GM12878 (cell line): ENCODE results near the gene NPC2. TPM values are rescaled to one million over a fixed set of nuclear protein-coding genes. Genes with fewer than 3 reads are reported as not detected.

Experiments used
- ATAC-seq: fragments of 200-7000 bp; cut with Tn5 transposase; 3 replicates; pipeline ENCODE4 v1.9.1; 2020; ENCODE audit warnings: mild to moderate bottlenecking, moderate library complexity
- BruUV-seq: library from RNA; stranded (reverse); fragments of 400-500 nt; replicated peaks from 2 replicates; lab custom pipeline; 2021; lab: Mats Ljungman, UMichigan
- CTCF ChIA-PET: fragments of 300-600 bp; sonication (Branson Sonifier 250); formaldehyde crosslinking; extraction: SDS; loops from one replicate; lab custom pipeline; 2021; ENCODE audit warnings: inconsistent platforms; lab: Yijun Ruan, JAX
- POLR2A ChIA-PET: fragments of 350-600 bp; formaldehyde crosslinking; extraction: SDS; loops from one replicate; lab custom pipeline; 2021; ENCODE audit warnings: inconsistent platforms; lab: Charles Lee
- RAD21 ChIA-PET: fragments of 300-600 bp; sonication (Branson Sonifier 250); formaldehyde crosslinking; loops from one replicate; lab custom pipeline; 2023; ENCODE audit warnings: antibody characterized with exemption; ENCODE audit not compliant: unreplicated experiment; lab: Charles Lee
- SMC1A ChIA-PET: fragments of 300-600 bp; sonication (Branson Sonifier 250); formaldehyde crosslinking; loops from one replicate; lab custom pipeline; 2023; ENCODE audit not compliant: unreplicated experiment, uncharacterized antibody; lab: Charles Lee
- DNase-seq: peaks from one replicate; pipeline ENCODE4 v3.0.0-alpha.2; 2011; ENCODE audit warnings: low read depth, low spot score
- FAIRE-seq: peaks from 3 replicates; lab custom pipeline; 2011; peaks lifted over from hg19 to GRCh38; lab: Jason Lieb, UNC
- H2AFZ ChIP-seq: 2 replicates; pipeline ENCODE4 v1.6.0; 2011; ENCODE audit warnings: low read depth, low read length, control low read depth; ENCODE audit not compliant: control insufficient read depth
- H3K27ac ChIP-seq: 2 replicates; pipeline ENCODE4 v1.5.1; 2011; ENCODE audit warnings: control low read depth; ENCODE audit not compliant: control insufficient read depth, insufficient read depth
- H3K27me3 ChIP-seq, 2 experiments: replicated peaks in 1 of 2; 2 replicates each; pipeline versions ENCODE4 v1.6.0 to v1.6.1; 2011; ENCODE audit warnings: low read length in 1 of 2; ENCODE audit not compliant: control insufficient read depth in 2 of 2, insufficient read depth in 2 of 2
- H3K36me3 ChIP-seq, 2 experiments: 2 replicates each; pipeline ENCODE4 v1.5.1; 2011; ENCODE audit warnings: low read length in 1 of 2; ENCODE audit not compliant: control insufficient read depth in 2 of 2, insufficient read depth in 2 of 2
- H3K4me1 ChIP-seq: 2 replicates; pipeline ENCODE4 v1.6.1; 2011; ENCODE audit warnings: mild to moderate bottlenecking, low read length, moderate library complexity, mixed read lengths; ENCODE audit not compliant: control insufficient read depth, insufficient read depth
- H3K4me2 ChIP-seq: 2 replicates; pipeline ENCODE4 v1.6.0; 2011; ENCODE audit warnings: control low read depth; ENCODE audit not compliant: control insufficient read depth, insufficient read depth
- H3K4me3 ChIP-seq: fragments of 200-600 bp; sonication (generic); 2 replicates; pipeline ENCODE4 v1.5.1; 2016
- H3K79me2 ChIP-seq: 2 replicates; pipeline ENCODE4 v1.6.0; 2011; ENCODE audit warnings: low read length; ENCODE audit not compliant: control insufficient read depth, insufficient read depth
- H3K9ac ChIP-seq: 2 replicates; pipeline ENCODE4 v1.8.0; 2011; ENCODE audit warnings: low read length, control low read depth, mixed read lengths; ENCODE audit not compliant: control insufficient read depth, insufficient read depth
- H3K9me3 ChIP-seq: replicated peaks from 3 replicates; pipeline ENCODE4 v1.5.1; 2011; ENCODE audit warnings: mild to moderate bottlenecking, low read length; ENCODE audit not compliant: control insufficient read depth, insufficient read depth
- H4K20me1 ChIP-seq: 2 replicates; pipeline ENCODE4 v1.6.0; 2011; ENCODE audit not compliant: control insufficient read depth, insufficient read depth
- CEBPB ChIP-seq, 2 experiments: fragments of 150-350 bp in 1 of 2; IDR thresholded peaks; 2 replicates each; pipeline ENCODE4 v1.6.1; 2012 to 2014; ENCODE audit warnings: low read depth in 2 of 2, low read length in 2 of 2, borderline replicate concordance in 1 of 2, inconsistent platforms in 1 of 2
- EGR1 ChIP-seq, 2 experiments: IDR thresholded peaks; 1 replicate in 1 of 2; 2 replicates in 1 of 2; pipeline ENCODE4 v1.6.1; 2011 to 2012; ENCODE audit warnings: low read depth in 2 of 2, low read length in 2 of 2, borderline replicate concordance in 1 of 2, mild to moderate bottlenecking in 1 of 2, moderate library complexity in 1 of 2
- KDM1A ChIP-seq: fragments of 200-600 bp; sonication (generic); IDR thresholded peaks from 2 replicates; pipeline ENCODE4 v1.6.1; 2016; ENCODE audit warnings: borderline replicate concordance
- LARP7 ChIP-seq: fragments of 450-650 bp; IDR thresholded peaks from 2 replicates; pipeline ENCODE4 v1.6.1; 2017; ENCODE audit warnings: mild to moderate bottlenecking
- NFYB ChIP-seq: IDR thresholded peaks from 2 replicates; pipeline ENCODE4 v1.6.1; 2011; ENCODE audit warnings: low read depth, mild to moderate bottlenecking, low read length, improper control_type of control experiment, moderate library complexity; ENCODE audit not compliant: insufficient read depth
- NR2F1 ChIP-seq: fragments of 450-650 bp; conservative IDR thresholded peaks from 2 replicates; pipeline ENCODE4 v1.6.1; 2017; ENCODE audit warnings: mild to moderate bottlenecking
- RAD51 ChIP-seq: fragments of 450-650 bp; IDR thresholded peaks from 2 replicates; pipeline ENCODE4 v1.6.1; 2016; ENCODE audit warnings: moderate library complexity, mild to moderate bottlenecking, inconsistent platforms
- WGBS: methylation state at CpG from one replicate; pipeline ENCODE4 v1.1.6; 2016; ENCODE audit warnings: low lambda C conversion rate; ENCODE audit not compliant: insufficient replicate concordance, insufficient coverage; ENCODE audit errors: missing lambda C conversion rate; 5-methylcytosine and 5-hydroxymethylcytosine counted together
- in situ Hi-C: fragments of 300-500 bp; cut with MboI; formaldehyde crosslinking; loops from 9 replicates; pipeline ENCODE4 v1.14.3; 2018; ENCODE audit warnings: mixed read lengths
- intact Hi-C: fragments of 100-400 bp; cut with micrococcal nuclease; formaldehyde crosslinking; loops from one replicate; pipeline ENCODE4 v1.14.2; 2022; ENCODE audit not compliant: unreplicated experiment
- polyA plus RNA-seq, 11 experiments: library from polyadenylated mRNA; depleted of rRNA in 4 of 11; unstranded in 6 of 11; stranded (reverse) in 5 of 11; fragments of >200 nt; fragmentation: Nextera tagmentation in 4 of 11; fragmentation: Illumina TruSeq in 1 of 11; extraction: Ambion mirVana in 4 of 11; extraction: Trizol in 1 of 11; gene quantifications; 1 replicate in 1 of 11; 2 replicates in 10 of 11; pipeline versions ENCODE4 v1.2.1 to v1.2.3, GENCODE V29; 2011 to 2016; ENCODE audit warnings: inconsistent platforms in 2 of 11, missing spikeins in 2 of 11, low read depth in 1 of 11
- total RNA-seq, 4 experiments: library from RNA; depleted of rRNA in 3 of 4; stranded (reverse); fragments of >200 nt in 3 of 4; fragmentation: Illumina TruSeq in 1 of 4; extraction: Trizol in 1 of 4; gene quantifications; 2 replicates each; pipeline versions ENCODE4 v1.2.1 to v1.2.3, GENCODE V29; 2013 to 2021
- TF ChIP-seq, protein P1 (sequence below): IDR thresholded peaks from 2 replicates; pipeline ENCODE4 v1.6.1; 2011; ENCODE audit warnings: low read depth, mild to moderate bottlenecking, low read length, moderate library complexity, borderline replicate concordance; ENCODE audit errors: extremely low read depth
- TF ChIP-seq, protein P2 (sequence below): fragments of 450-650 bp; IDR thresholded peaks from 2 replicates; pipeline ENCODE4 v1.6.1; 2016; ENCODE audit warnings: mild to moderate bottlenecking
- TF ChIP-seq, protein P3 (sequence below): fragments of 450-650 bp; IDR thresholded peaks from 2 replicates; pipeline ENCODE4 v1.6.1; 2016; ENCODE audit warnings: mild to moderate bottlenecking
- TF ChIP-seq, protein P4 (sequence below): fragments of 450-650 bp; IDR thresholded peaks from 2 replicates; pipeline ENCODE4 v1.6.1; 2014; ENCODE audit warnings: mild to moderate bottlenecking
- TF ChIP-seq, protein P5 (sequence below): fragments of 450-650 bp; IDR thresholded peaks from 2 replicates; pipeline ENCODE4 v1.6.1; 2017; ENCODE audit warnings: low read depth, mild to moderate bottlenecking, moderate library complexity
- TF ChIP-seq, protein P6 (sequence below): fragments of 450-650 bp; IDR thresholded peaks from 2 replicates; pipeline ENCODE4 v1.6.1; 2017; ENCODE audit warnings: borderline replicate concordance

NPC2 gene
- total and polyA plus RNA-seq, 10 of the 15 experiments (the other 5 are each of a cell fraction or from before 2014, with no cell fraction given), result 29.5 to 109 (median 59.1) TPM

DNA sequence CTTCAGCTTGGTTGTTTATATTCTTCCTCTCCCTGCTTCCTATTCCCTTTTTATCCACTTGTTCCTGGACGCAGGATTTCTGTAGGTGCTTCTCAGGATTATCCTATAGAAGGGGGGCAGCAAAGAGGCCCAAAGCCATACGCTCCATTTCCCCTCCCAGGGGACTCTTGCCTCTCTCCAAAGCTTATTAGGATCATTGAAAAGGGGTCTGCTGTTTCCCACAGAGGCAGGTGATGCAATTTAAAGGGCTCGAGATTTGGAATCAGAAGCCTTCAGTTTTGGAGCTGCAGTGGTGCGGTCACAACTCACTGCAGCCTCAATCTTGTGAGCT, 35.6 kb downstream of the NPC2 start:
- Histone ChIP-seq H3K4me3 (no peak overlapping the region), H3K79me2 (no peaks in the 10 kb centered on the region), H3K4me2 (no peak overlapping the region), H3K27me3 (no peaks in the 10 kb centered on the region; a peak in 1 of 4 replicates), H3K9me3 (no peaks in the 10 kb centered on the region), H3K9ac (no peak overlapping the region), H3K4me1 (no peaks in the 10 kb centered on the region), H3K27ac (no peak overlapping the region), H4K20me1 (no peaks in the 10 kb centered on the region), H2AFZ (no peak overlapping the region), H3K36me3 (no peaks in the 10 kb centered on the region)
- RAD21 ChIA-PET, result no interaction called here
- in situ Hi-C loops (no loop called here), intact Hi-C loops (no loop called here)
- FAIRE-seq (no peak), DNase-seq (no peak), ATAC-seq (no peak)
- SMC1A ChIA-PET, result interaction anchor here (0.6 to 1.6 kb wide), 4 partner anchors 15 to 275 kb away, joined by 3 to 4 read pairs (median 3); no protein-coding TSS in a partner anchor
- 52% methylated on average over 4 of the region's 4 CpGs for WGBS
- POLR2A ChIA-PET, result no interaction called here
- CTCF ChIA-PET, result interaction anchor here (1.2 to 1.5 kb wide), 2 partner anchors 14 to 33 kb away, joined by 4 to 5 read pairs; no protein-coding TSS in a partner anchor
- BruUV-seq, result no TSS peak
- TF ChIP-seq CEBPB (IDR thresholded peaks at IDR 0.05; ENCODE audit: borderline replicate concordance in 1 of 2, low read depth in 2 of 2, low read length in 2 of 2), result no peak
- TF ChIP-seq LARP7, result no peak
- TF ChIP-seq, protein P1, sequence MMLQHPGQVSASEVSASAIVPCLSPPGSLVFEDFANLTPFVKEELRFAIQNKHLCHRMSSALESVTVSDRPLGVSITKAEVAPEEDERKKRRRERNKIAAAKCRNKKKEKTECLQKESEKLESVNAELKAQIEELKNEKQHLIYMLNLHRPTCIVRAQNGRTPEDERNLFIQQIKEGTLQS, result no peak
- TF ChIP-seq KDM1A, result no peak
- TF ChIP-seq, protein P2, sequence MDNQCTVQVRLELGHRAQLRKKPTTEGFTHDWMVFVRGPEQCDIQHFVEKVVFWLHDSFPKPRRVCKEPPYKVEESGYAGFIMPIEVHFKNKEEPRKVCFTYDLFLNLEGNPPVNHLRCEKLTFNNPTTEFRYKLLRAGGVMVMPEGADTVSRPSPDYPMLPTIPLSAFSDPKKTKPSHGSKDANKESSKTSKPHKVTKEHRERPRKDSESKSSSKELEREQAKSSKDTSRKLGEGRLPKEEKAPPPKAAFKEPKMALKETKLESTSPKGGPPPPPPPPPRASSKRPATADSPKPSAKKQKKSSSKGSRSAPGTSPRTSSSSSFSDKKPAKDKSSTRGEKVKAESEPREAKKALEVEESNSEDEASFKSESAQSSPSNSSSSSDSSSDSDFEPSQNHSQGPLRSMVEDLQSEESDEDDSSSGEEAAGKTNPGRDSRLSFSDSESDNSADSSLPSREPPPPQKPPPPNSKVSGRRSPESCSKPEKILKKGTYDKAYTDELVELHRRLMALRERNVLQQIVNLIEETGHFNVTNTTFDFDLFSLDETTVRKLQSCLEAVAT, result no peak
- TF ChIP-seq RAD51, result no peak
- no peak for TF ChIP-seq NFYB
- TF ChIP-seq, protein P3, sequence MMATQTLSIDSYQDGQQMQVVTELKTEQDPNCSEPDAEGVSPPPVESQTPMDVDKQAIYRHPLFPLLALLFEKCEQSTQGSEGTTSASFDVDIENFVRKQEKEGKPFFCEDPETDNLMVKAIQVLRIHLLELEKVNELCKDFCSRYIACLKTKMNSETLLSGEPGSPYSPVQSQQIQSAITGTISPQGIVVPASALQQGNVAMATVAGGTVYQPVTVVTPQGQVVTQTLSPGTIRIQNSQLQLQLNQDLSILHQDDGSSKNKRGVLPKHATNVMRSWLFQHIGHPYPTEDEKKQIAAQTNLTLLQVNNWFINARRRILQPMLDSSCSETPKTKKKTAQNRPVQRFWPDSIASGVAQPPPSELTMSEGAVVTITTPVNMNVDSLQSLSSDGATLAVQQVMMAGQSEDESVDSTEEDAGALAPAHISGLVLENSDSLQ, result no peak
- TF ChIP-seq NR2F1, result no peak
- TF ChIP-seq, protein P4, sequence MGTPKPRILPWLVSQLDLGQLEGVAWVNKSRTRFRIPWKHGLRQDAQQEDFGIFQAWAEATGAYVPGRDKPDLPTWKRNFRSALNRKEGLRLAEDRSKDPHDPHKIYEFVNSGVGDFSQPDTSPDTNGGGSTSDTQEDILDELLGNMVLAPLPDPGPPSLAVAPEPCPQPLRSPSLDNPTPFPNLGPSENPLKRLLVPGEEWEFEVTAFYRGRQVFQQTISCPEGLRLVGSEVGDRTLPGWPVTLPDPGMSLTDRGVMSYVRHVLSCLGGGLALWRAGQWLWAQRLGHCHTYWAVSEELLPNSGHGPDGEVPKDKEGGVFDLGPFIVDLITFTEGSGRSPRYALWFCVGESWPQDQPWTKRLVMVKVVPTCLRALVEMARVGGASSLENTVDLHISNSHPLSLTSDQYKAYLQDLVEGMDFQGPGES, result no peak
- no peak for TF ChIP-seq EGR1 (IDR thresholded peaks at IDR 0.05; ENCODE audit: borderline replicate concordance in 1 of 2, low read depth in 2 of 2, low read length in 2 of 2)
- TF ChIP-seq, protein P5, sequence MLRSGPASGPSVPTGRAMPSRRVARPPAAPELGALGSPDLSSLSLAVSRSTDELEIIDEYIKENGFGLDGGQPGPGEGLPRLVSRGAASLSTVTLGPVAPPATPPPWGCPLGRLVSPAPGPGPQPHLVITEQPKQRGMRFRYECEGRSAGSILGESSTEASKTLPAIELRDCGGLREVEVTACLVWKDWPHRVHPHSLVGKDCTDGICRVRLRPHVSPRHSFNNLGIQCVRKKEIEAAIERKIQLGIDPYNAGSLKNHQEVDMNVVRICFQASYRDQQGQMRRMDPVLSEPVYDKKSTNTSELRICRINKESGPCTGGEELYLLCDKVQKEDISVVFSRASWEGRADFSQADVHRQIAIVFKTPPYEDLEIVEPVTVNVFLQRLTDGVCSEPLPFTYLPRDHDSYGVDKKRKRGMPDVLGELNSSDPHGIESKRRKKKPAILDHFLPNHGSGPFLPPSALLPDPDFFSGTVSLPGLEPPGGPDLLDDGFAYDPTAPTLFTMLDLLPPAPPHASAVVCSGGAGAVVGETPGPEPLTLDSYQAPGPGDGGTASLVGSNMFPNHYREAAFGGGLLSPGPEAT, result no peak
- TF ChIP-seq, protein P6, sequence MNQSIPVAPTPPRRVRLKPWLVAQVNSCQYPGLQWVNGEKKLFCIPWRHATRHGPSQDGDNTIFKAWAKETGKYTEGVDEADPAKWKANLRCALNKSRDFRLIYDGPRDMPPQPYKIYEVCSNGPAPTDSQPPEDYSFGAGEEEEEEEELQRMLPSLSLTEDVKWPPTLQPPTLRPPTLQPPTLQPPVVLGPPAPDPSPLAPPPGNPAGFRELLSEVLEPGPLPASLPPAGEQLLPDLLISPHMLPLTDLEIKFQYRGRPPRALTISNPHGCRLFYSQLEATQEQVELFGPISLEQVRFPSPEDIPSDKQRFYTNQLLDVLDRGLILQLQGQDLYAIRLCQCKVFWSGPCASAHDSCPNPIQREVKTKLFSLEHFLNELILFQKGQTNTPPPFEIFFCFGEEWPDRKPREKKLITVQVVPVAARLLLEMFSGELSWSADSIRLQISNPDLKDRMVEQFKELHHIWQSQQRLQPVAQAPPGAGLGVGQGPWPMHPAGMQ, result no peak
